Measurements from ENCODE around the gene ZDHHC14. TPM values are rescaled to one million over a fixed set of nuclear protein-coding genes. Genes with fewer than 3 reads are reported as not detected.

Gene ZDHHC14
- total RNA-seq, 1 experiment from 2014 or later, result 5.9 TPM

GRCh38 chr6:157468054-157468453 lies 87.1 kb downstream of the ZDHHC14 start:
- Histone ChIP-seq H3K4me1 (no peaks in the 10 kb centered on the region), H3K27me3 (no peaks in the 10 kb centered on the region), H3K9me3 (replicated peaks) (no peaks in the 10 kb centered on the region), H3K4me3 (no peak overlapping the region), H3K36me3 (no peaks in the 10 kb centered on the region), H3K27ac (no peak overlapping the region)
- no peak for DNase-seq

GRCh38 chr6:157468574-157468973 lies 87.6 kb downstream of the ZDHHC14 start:
- Histone ChIP-seq H3K9me3 (replicated peaks) (no peaks in the 10 kb centered on the region), H3K36me3 (no peaks in the 10 kb centered on the region), H3K27me3 (no peaks in the 10 kb centered on the region), H3K4me3 (no peak overlapping the region), H3K27ac (no peak overlapping the region), H3K4me1 (no peaks in the 10 kb centered on the region)
- no peak for DNase-seq

DNA sequence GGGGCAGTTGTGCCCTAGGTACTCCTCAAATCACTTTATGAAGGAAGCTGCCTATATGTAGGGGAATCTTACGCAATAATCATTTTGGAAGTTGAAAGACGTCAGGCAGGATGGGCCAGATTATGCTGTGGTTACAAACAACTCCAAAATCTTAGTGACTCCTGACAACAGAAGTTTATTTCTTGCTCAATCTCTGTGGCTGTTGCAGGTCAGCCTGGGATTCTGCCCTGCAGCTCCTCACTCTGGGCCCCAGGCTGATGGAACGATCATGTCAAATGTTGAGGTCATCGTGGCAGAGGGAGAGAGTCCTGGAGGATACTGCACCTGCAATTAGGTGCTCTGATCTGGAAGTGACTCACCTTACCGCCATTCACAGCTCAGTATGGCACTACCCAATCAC lies 88.4 kb downstream of the ZDHHC14 start:
- Histone ChIP-seq H3K36me3 (no peaks in the 10 kb centered on the region), H3K4me3 (no peak overlapping the region), H3K4me1 (no peaks in the 10 kb centered on the region), H3K27me3 (no peaks in the 10 kb centered on the region), H3K9me3 (replicated peaks) (no peaks in the 10 kb centered on the region), H3K27ac (no peak overlapping the region)
- DNase-seq, result no peak

GRCh38 chr6:157471077-157471686 lies 90.2 kb downstream of the ZDHHC14 start:
- H3K36me3 ChIP-seq, result no peaks in the 10 kb centered on the region
- DNase-seq, result no peak

DNA sequence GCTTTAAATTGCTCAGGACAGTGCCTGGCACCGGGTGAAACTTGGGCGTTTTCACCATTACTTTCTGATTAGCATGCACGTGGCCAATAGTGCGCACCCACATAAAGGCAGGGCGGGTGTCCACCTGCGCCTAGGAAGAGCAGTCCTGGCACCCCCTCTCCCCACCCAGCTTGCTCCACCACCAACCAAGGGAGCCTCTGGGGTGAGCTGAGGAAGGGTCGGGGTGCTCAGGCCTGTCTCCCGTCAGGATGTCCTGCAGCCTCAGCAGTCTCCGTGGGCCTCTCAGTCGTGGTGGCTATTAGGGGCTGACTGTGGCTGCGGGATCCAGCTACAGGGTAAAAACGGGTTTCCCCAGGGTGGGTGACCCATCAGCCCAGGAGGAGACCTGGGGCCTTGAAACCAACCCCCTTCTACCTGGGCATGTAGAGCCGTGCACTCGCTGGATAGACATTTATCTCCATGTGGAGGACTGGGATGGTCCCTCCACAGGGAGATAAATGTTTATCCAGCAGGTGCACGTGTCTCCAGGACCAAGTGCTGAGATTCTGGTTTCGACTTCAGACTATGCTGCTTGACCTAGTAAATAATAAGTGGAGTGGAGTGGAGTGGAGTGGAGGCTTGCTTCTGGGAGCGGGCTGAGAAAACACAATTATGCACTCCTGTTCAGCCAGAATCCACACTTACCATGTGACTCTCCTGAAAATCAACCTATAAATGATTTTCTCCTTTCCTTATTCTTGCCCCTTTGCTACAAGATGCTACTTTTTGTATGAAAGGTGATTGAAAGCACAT lies 91.1 kb downstream of the ZDHHC14 start:
- Histone ChIP-seq H3K36me3 (no peaks in the 10 kb centered on the region), H3K27me3 (no peaks in the 10 kb centered on the region), H3K4me3 (no peak overlapping the region), H3K27ac (no peak overlapping the region), H3K4me1 (no peaks in the 10 kb centered on the region), H3K9me3 (replicated peaks) (no peaks in the 10 kb centered on the region)
- DNase-seq, result no peak

More at GRCh38 chr6:157471077-157471686, 90.2 kb downstream of the ZDHHC14 start:
- Histone ChIP-seq H3K27ac (no peak overlapping the region), H3K4me1 (no peaks in the 10 kb centered on the region), H3K4me3 (no peak overlapping the region), H3K9me3 (replicated peaks) (no peaks in the 10 kb centered on the region), H3K27me3 (no peaks in the 10 kb centered on the region)

- no peaks in the 10 kb centered on the region for H3K27me3 ChIP-seq
- no peaks in the 10 kb centered on the region for H3K4me1 ChIP-seq
- no peaks in the 10 kb centered on the region for H3K9me3 ChIP-seq (replicated peaks)
- H3K4me3 ChIP-seq, result no peak overlapping the region
- no peak overlapping the region for H3K27ac ChIP-seq
- H3K36me3 ChIP-seq, result no peaks in the 10 kb centered on the region
- no peak for DNase-seq
Measured at GRCh38 chr6:157476797-157477196, 95.8 kb downstream of the ZDHHC14 start.

DNA sequence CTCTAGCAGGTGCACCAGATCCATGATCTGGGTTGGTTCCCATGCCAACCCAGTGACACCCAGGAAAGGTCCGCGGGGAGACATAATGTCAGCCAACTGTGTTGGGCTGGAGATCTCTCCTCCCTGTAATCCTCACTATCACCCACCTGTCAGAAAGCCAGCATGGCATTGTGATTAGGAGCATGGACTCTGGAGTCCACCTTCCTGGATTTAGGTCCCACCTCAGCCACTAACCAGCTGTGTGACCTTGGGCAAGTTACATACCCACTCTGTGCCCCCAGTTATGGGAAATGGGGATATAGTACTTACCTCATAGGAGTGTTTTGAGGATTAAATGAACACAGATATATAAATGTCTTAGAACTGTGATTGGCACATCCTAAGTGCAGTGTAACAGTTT lies 97.9 kb downstream of the ZDHHC14 start:
- no peak for DNase-seq
- no peaks in the 10 kb centered on the region for H3K9me3 ChIP-seq (replicated peaks)
- no peaks in the 10 kb centered on the region for H3K27me3 ChIP-seq
- H3K27ac ChIP-seq, result no peak overlapping the region
- no peak overlapping the region for H3K4me3 ChIP-seq
- H3K4me1 ChIP-seq, result no peaks in the 10 kb centered on the region
- no peaks in the 10 kb centered on the region for H3K36me3 ChIP-seq

GRCh38 chr6:157479464-157480303 lies 98.7 kb downstream of the ZDHHC14 start:
- no peak overlapping the region for H3K27ac ChIP-seq

GRCh38 chr6:157481189-157481864 lies 100.3 kb downstream of the ZDHHC14 start:
- DNase-seq, result no peak
- no peak overlapping the region for H3K27ac ChIP-seq
- no peak overlapping the region for H3K4me3 ChIP-seq
- no peaks in the 10 kb centered on the region for H3K36me3 ChIP-seq
- no peaks in the 10 kb centered on the region for H3K9me3 ChIP-seq (replicated peaks)
- no peaks in the 10 kb centered on the region for H3K4me1 ChIP-seq
- H3K27me3 ChIP-seq, result no peaks in the 10 kb centered on the region

More at GRCh38 chr6:157479464-157480303, 98.7 kb downstream of the ZDHHC14 start:
- Histone ChIP-seq H3K9me3 (replicated peaks) (no peaks in the 10 kb centered on the region), H3K36me3 (no peaks in the 10 kb centered on the region), H3K4me3 (no peak overlapping the region), H3K27me3 (no peaks in the 10 kb centered on the region), H3K4me1 (no peaks in the 10 kb centered on the region)
- no peak for DNase-seq

GRCh38 chr6:157481865-157482249 lies 100.9 kb downstream of the ZDHHC14 start:
- Histone ChIP-seq H3K27me3 (no peaks in the 10 kb centered on the region), H3K9me3 (replicated peaks) (no peaks in the 10 kb centered on the region), H3K4me3 (no peak overlapping the region), H3K36me3 (no peaks in the 10 kb centered on the region), H3K4me1 (no peaks in the 10 kb centered on the region), H3K27ac (no peak overlapping the region)
- DNase-seq, result no peak

- Histone ChIP-seq H3K27ac (no peak overlapping the region), H3K4me1 (no peaks in the 10 kb centered on the region), H3K4me3 (no peak overlapping the region), H3K9me3 (replicated peaks) (no peaks in the 10 kb centered on the region), H3K27me3 (no peaks in the 10 kb centered on the region), H3K36me3 (no peaks in the 10 kb centered on the region)
- DNase-seq, result no peak
Measured at GRCh38 chr6:157483770-157484169, 102.8 kb downstream of the ZDHHC14 start.

- no peak for DNase-seq
- H3K27ac ChIP-seq, result no peak overlapping the region
- no peaks in the 10 kb centered on the region for H3K9me3 ChIP-seq (replicated peaks)
- no peaks in the 10 kb centered on the region for H3K36me3 ChIP-seq
- no peaks in the 10 kb centered on the region for H3K27me3 ChIP-seq
- H3K4me1 ChIP-seq, result no peaks in the 10 kb centered on the region
- H3K4me3 ChIP-seq, result no peak overlapping the region
Measured at GRCh38 chr6:157484181-157484580, 103.2 kb downstream of the ZDHHC14 start.

DNA sequence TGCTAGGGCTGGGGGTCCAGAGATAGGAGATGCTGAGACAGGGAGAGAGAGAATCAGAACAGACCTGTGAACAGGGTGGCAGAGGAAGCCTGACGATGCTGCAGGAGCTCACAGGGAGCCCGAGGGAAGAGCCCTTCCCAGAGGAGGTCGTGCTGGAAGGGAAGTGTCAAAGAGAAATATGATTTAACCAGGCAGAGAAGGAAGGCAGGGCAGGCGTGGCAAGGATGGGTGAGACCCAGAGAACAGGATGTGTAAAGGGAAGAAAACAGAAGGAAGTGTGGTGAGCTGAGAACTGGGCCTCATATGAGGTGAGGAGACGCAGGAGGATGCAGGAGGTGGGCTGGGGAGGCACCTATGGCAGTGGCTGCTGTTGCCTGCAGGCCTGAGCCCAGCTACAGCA lies 105.6 kb downstream of the ZDHHC14 start:
- Histone ChIP-seq H3K9me3 (replicated peaks) (no peaks in the 10 kb centered on the region), H3K36me3 (no peaks in the 10 kb centered on the region), H3K27me3 (no peaks in the 10 kb centered on the region), H3K4me1 (no peaks in the 10 kb centered on the region), H3K4me3 (no peak overlapping the region), H3K27ac (no peak overlapping the region)
- DNase-seq, result no peak

- no peaks in the 10 kb centered on the region for H3K36me3 ChIP-seq
- H3K9me3 ChIP-seq (replicated peaks), result no peaks in the 10 kb centered on the region
- no peaks in the 10 kb centered on the region for H3K4me1 ChIP-seq
- no peak for DNase-seq
- no peak overlapping the region for H3K27ac ChIP-seq
- no peaks in the 10 kb centered on the region for H3K27me3 ChIP-seq
- H3K4me3 ChIP-seq, result no peak overlapping the region
Measured at GRCh38 chr6:157487110-157487773, 106.3 kb downstream of the ZDHHC14 start.

Data from SJCRH30 (cell line).